ENCODE results near the gene KRTAP5-2. TPM values are rescaled to one million over a fixed set of nuclear protein-coding genes. Genes with fewer than 3 reads are reported as not detected.

The KRTAP5-2 gene
- total and polyA plus RNA-seq, 7 experiments from 2014 or later = not detected

- intact Hi-C loops (cut with micrococcal nuclease) = no loop called here
- POLR2A ChIA-PET = no interaction called here
- ATAC-seq = no peak
These were observed 43.0 kb upstream of the KRTAP5-2 start for GRCh38 chr11:1641096-1641495.

GRCh38 chr11:1640076-1640946 is 42.2 kb upstream of the KRTAP5-2 start:
- ChIA-PET POLR2A (no interaction called here), CTCF (interaction anchor here (0.5 to 1.4 kb wide), 5 partner anchors 10 to 361 kb away, joined by 3 to 5 read pairs (median 4); no protein-coding TSS in a partner anchor)
- no peaks in the 10 kb centered on the region for H3K4me1 ChIP-seq (ENCODE audit: control insufficient read depth in 2 of 2, insufficient read depth in 2 of 2, low read length in 2 of 2)
- H3K9me3 ChIP-seq (ENCODE audit: control insufficient read depth in 2 of 3, low read length in 3 of 3) = no peaks in the 10 kb centered on the region
- no peaks in the 10 kb centered on the region for H3K36me3 ChIP-seq (ENCODE audit: control insufficient read depth in 2 of 3, insufficient read depth in 3 of 3, low read length in 3 of 3)
- Mint-ChIP-seq H3K4me3 (no peak overlapping the region), H3K4me1 (peaks cover 0 to 10% (median 1%) of the 10 kb centered on the region in 7 donors), H3K36me3 (no peaks in the 10 kb centered on the region), H3K27me3 (peaks cover 0 to 21% (median 15%) of the 10 kb centered on the region in 5 donors), H3K27ac (no peak overlapping the region), H3K9me3 (no peaks in the 10 kb centered on the region)
- no peaks in the 10 kb centered on the region for H3K27me3 ChIP-seq (ENCODE audit: control insufficient read depth in 2 of 2, insufficient read depth in 2 of 2, low read length in 2 of 2)
- no peak overlapping the region for H3K27ac ChIP-seq (ENCODE audit: low read depth, low read length)
- no peak overlapping the region for H3K4me3 ChIP-seq (ENCODE audit: low read length)
- ATAC-seq = peak; percentile 54
- intact Hi-C loops (cut with micrococcal nuclease) = no loop called here
- DNase-seq = peak in 6 of 9 donors; percentile 19 to 40 (median 29)

More at GRCh38 chr11:1641096-1641495, 43.0 kb upstream of the KRTAP5-2 start:
- Mint-ChIP-seq H3K9me3 (no peaks in the 10 kb centered on the region), H3K27me3 (peaks cover 0 to 16% (median 14%) of the 10 kb centered on the region in 5 donors), H3K36me3 (no peaks in the 10 kb centered on the region), H3K4me1 (peaks cover 0 to 10% (median 1%) of the 10 kb centered on the region in 7 donors), H3K27ac (no peak overlapping the region), H3K4me3 (no peak overlapping the region)
- Histone ChIP-seq H3K9me3 (ENCODE audit: control insufficient read depth in 2 of 3, low read length in 3 of 3) (no peaks in the 10 kb centered on the region), H3K36me3 (ENCODE audit: control insufficient read depth in 2 of 3, insufficient read depth in 3 of 3, low read length in 3 of 3) (no peaks in the 10 kb centered on the region), H3K4me3 (ENCODE audit: low read length) (no peak overlapping the region), H3K27ac (ENCODE audit: low read depth, low read length) (no peak overlapping the region), H3K4me1 (ENCODE audit: control insufficient read depth in 2 of 2, insufficient read depth in 2 of 2, low read length in 2 of 2) (no peaks in the 10 kb centered on the region), H3K27me3 (ENCODE audit: control insufficient read depth in 2 of 2, insufficient read depth in 2 of 2, low read length in 2 of 2) (no peaks in the 10 kb centered on the region)
- CTCF ChIA-PET = interaction anchor here (0.6 to 1.4 kb wide), 3 partner anchors 12 to 360 kb away, joined by 3 to 5 read pairs (median 3); no protein-coding TSS in a partner anchor
- no peak for DNase-seq

- Mint-ChIP-seq H3K9me3 (no peaks in the 10 kb centered on the region), H3K27ac (no peak overlapping the region), H3K27me3 (peaks cover 0 to 26% (median 19%) of the 10 kb centered on the region in 5 donors), H3K4me1 (peaks cover 0 to 10% (median 1%) of the 10 kb centered on the region in 7 donors), H3K4me3 (no peak overlapping the region), H3K36me3 (no peaks in the 10 kb centered on the region)
- POLR2A ChIA-PET = no interaction called here
- intact Hi-C loops (cut with micrococcal nuclease) = no loop called here
- no peaks in the 10 kb centered on the region for H3K9me3 ChIP-seq (ENCODE audit: control insufficient read depth in 2 of 3, low read length in 3 of 3)
- H3K36me3 ChIP-seq (ENCODE audit: control insufficient read depth in 2 of 3, insufficient read depth in 3 of 3, low read length in 3 of 3) = no peaks in the 10 kb centered on the region
- no peak overlapping the region for H3K27ac ChIP-seq (ENCODE audit: low read depth, low read length)
- no peaks in the 10 kb centered on the region for H3K4me1 ChIP-seq (ENCODE audit: control insufficient read depth in 2 of 2, insufficient read depth in 2 of 2, low read length in 2 of 2)
- ATAC-seq (no peak), DNase-seq (no peak)
- CTCF ChIA-PET = interaction anchor here (0.5 to 1.4 kb wide), 3 partner anchors 9 to 100 kb away, joined by 4 to 5 read pairs (median 4); no protein-coding TSS in a partner anchor
- no peaks in the 10 kb centered on the region for H3K27me3 ChIP-seq (ENCODE audit: control insufficient read depth in 2 of 2, insufficient read depth in 2 of 2, low read length in 2 of 2)
- H3K4me3 ChIP-seq (ENCODE audit: low read length) = no peak overlapping the region
These were observed 41.6 kb upstream of the KRTAP5-2 start for GRCh38 chr11:1639666-1640065.

- peak in 2 of 9 donors; percentile 22 to 30 for DNase-seq
- H3K27ac Mint-ChIP-seq = no peak overlapping the region
- H3K4me1 Mint-ChIP-seq = peaks cover 0 to 10% (median 1%) of the 10 kb centered on the region in 7 donors
- no peak for ATAC-seq
- Histone ChIP-seq H3K4me3 (ENCODE audit: low read length) (no peak overlapping the region), H3K9me3 (ENCODE audit: control insufficient read depth in 2 of 3, low read length in 3 of 3) (no peaks in the 10 kb centered on the region), H3K36me3 (ENCODE audit: control insufficient read depth in 2 of 3, insufficient read depth in 3 of 3, low read length in 3 of 3) (no peaks in the 10 kb centered on the region), H3K27ac (ENCODE audit: low read depth, low read length) (no peak overlapping the region), H3K27me3 (ENCODE audit: control insufficient read depth in 2 of 2, insufficient read depth in 2 of 2, low read length in 2 of 2) (no peaks in the 10 kb centered on the region), H3K4me1 (ENCODE audit: control insufficient read depth in 2 of 2, insufficient read depth in 2 of 2, low read length in 2 of 2) (no peaks in the 10 kb centered on the region)
- ChIA-PET CTCF (interaction anchor here (0.7 to 1.4 kb wide), 2 partner anchors 9 to 13 kb away, joined by 4 to 5 read pairs; no protein-coding TSS in a partner anchor), POLR2A (no interaction called here)
- intact Hi-C loops (cut with micrococcal nuclease) = no loop called here
- no peak overlapping the region for H3K4me3 Mint-ChIP-seq
- H3K36me3 Mint-ChIP-seq = no peaks in the 10 kb centered on the region
- H3K27me3 Mint-ChIP-seq = peaks cover 0 to 23% (median 19%) of the 10 kb centered on the region in 5 donors
- H3K9me3 Mint-ChIP-seq = no peaks in the 10 kb centered on the region
These were observed 41.1 kb upstream of the KRTAP5-2 start for GRCh38 chr11:1639102-1639620.

GRCh38 chr11:1638344-1638743 is 40.2 kb upstream of the KRTAP5-2 start:
- intact Hi-C loops (cut with micrococcal nuclease) = no loop called here

GRCh38 chr11:1637628-1638027 is 39.5 kb upstream of the KRTAP5-2 start:
- H3K4me3 ChIP-seq (ENCODE audit: low read length) = no peak overlapping the region
- no peak for DNase-seq
- POLR2A ChIA-PET = no interaction called here

More at GRCh38 chr11:1638344-1638743, 40.2 kb upstream of the KRTAP5-2 start:
- POLR2A ChIA-PET = no interaction called here
- H3K9me3 ChIP-seq (ENCODE audit: control insufficient read depth in 2 of 3, low read length in 3 of 3) = no peaks in the 10 kb centered on the region
- Mint-ChIP-seq H3K27ac (no peak overlapping the region), H3K9me3 (no peaks in the 10 kb centered on the region), H3K4me3 (no peak overlapping the region), H3K4me1 (peaks cover 0 to 10% (median 1%) of the 10 kb centered on the region in 7 donors), H3K36me3 (no peaks in the 10 kb centered on the region), H3K27me3 (peaks cover 0 to 25% (median 19%) of the 10 kb centered on the region in 5 donors)
- no peak for ATAC-seq
- CTCF ChIA-PET = interaction anchor here (0.7 kb wide), 1 partner anchor 13 kb away, joined by 4 read pairs; no protein-coding TSS in a partner anchor
- H3K4me1 ChIP-seq (ENCODE audit: control insufficient read depth in 2 of 2, insufficient read depth in 2 of 2, low read length in 2 of 2) = no peaks in the 10 kb centered on the region
- H3K27ac ChIP-seq (ENCODE audit: low read depth, low read length) = no peak overlapping the region
- H3K36me3 ChIP-seq (ENCODE audit: control insufficient read depth in 2 of 3, insufficient read depth in 3 of 3, low read length in 3 of 3) = no peaks in the 10 kb centered on the region
- no peak for DNase-seq
- no peaks in the 10 kb centered on the region for H3K27me3 ChIP-seq (ENCODE audit: control insufficient read depth in 2 of 2, insufficient read depth in 2 of 2, low read length in 2 of 2)
- H3K4me3 ChIP-seq (ENCODE audit: low read length) = no peak overlapping the region

More at GRCh38 chr11:1637628-1638027, 39.5 kb upstream of the KRTAP5-2 start:
- Mint-ChIP-seq H3K9me3 (no peaks in the 10 kb centered on the region), H3K27me3 (peaks cover 0 to 27% (median 19%) of the 10 kb centered on the region in 5 donors), H3K4me3 (no peak overlapping the region), H3K36me3 (no peaks in the 10 kb centered on the region), H3K27ac (no peak overlapping the region), H3K4me1 (peaks cover 0 to 12% (median 1%) of the 10 kb centered on the region in 7 donors)
- Histone ChIP-seq H3K27ac (ENCODE audit: low read depth, low read length) (no peak overlapping the region), H3K9me3 (ENCODE audit: control insufficient read depth in 2 of 3, low read length in 3 of 3) (no peaks in the 10 kb centered on the region), H3K27me3 (ENCODE audit: control insufficient read depth in 2 of 2, insufficient read depth in 2 of 2, low read length in 2 of 2) (no peaks in the 10 kb centered on the region), H3K36me3 (ENCODE audit: control insufficient read depth in 2 of 3, insufficient read depth in 3 of 3, low read length in 3 of 3) (no peaks in the 10 kb centered on the region), H3K4me1 (ENCODE audit: control insufficient read depth in 2 of 2, insufficient read depth in 2 of 2, low read length in 2 of 2) (no peaks in the 10 kb centered on the region)
- CTCF ChIA-PET = interaction anchor here (0.7 to 1.0 kb wide), 2 partner anchors 9 to 13 kb away, joined by 3 to 4 read pairs; no protein-coding TSS in a partner anchor
- no peak for ATAC-seq
- intact Hi-C loops (cut with micrococcal nuclease) = no loop called here
